AG04450 (cell line): Measurements from ENCODE around the gene GCNT1. TPM values are rescaled to one million over a fixed set of nuclear protein-coding genes. Genes with fewer than 3 reads are reported as not detected.
"Not testable (repeated sequence)": the region's sequence is repeated elsewhere in the genome, so short reads cannot be mapped to it uniquely, and the experiment has no call there.

ENCODE experiments used
- CTCF ChIA-PET: fragments of 300-600, 350-600 bp; formaldehyde crosslinking; extraction: SDS; loops from one replicate; lab custom pipeline; 2022; ENCODE audit warnings: antibody characterized with exemption, inconsistent platforms; lab: Charles Lee
- POLR2A ChIA-PET: fragments of 350-600 bp; formaldehyde crosslinking; extraction: SDS; loops from one replicate; lab custom pipeline; 2021; ENCODE audit warnings: antibody characterized with exemption, inconsistent platforms; lab: Yijun Ruan, JAX
- DNase-seq: peaks from one replicate; pipeline ENCODE4 v3.0.0-alpha.2; 2011; ENCODE audit warnings: low read depth, low spot score
- H3K27ac ChIP-seq: one replicate; pipeline ENCODE4 v1.5.1; 2012; ENCODE audit warnings: low read depth, low read length, control low read depth
- H3K27me3 ChIP-seq: one replicate; pipeline ENCODE4 v1.6.0; 2012; ENCODE audit warnings: low read length; ENCODE audit not compliant: control insufficient read depth, insufficient read depth
- H3K4me3 ChIP-seq: 2 replicates; pipeline ENCODE4 v1.5.1; 2011; ENCODE audit warnings: mild to moderate bottlenecking, low read depth, low read length, control low read depth
- H3K9me3 ChIP-seq: 2 replicates; pipeline ENCODE4 v1.5.1; 2012; ENCODE audit warnings: low read length; ENCODE audit not compliant: control insufficient read depth, insufficient read depth
- CTCF ChIP-seq: IDR thresholded peaks from 2 replicates; pipeline ENCODE4 v1.5.1; 2011; ENCODE audit warnings: low read depth, low read length, control low read depth, inconsistent platforms
- polyA plus RNA-seq: library from polyadenylated mRNA; depleted of rRNA; stranded (reverse); fragments of >200 nt; gene quantifications from 2 replicates; pipeline ENCODE4 v1.2.3, GENCODE V29; 2011

The GCNT1 gene
- polyA plus RNA-seq, 1 experiment, result 6.9 TPM

- ChIA-PET POLR2A (no interaction called here), CTCF (no interaction called here)
- Histone ChIP-seq H3K4me3 (no peak overlapping the region), H3K27ac (no peak overlapping the region), H3K9me3 (peaks cover 5% of the 10 kb centered on the region), H3K27me3 (peaks cover 3% of the 10 kb centered on the region)
- DNase-seq, result no peak
- TF ChIP-seq CTCF, result no peak
Observed at GRCh38 chr9:76530458-76531110, 71.6 kb downstream of the GCNT1 start.

GRCh38 chr9:76531231-76531780 lies 72.3 kb downstream of the GCNT1 start:
- peaks cover 3% of the 10 kb centered on the region for H3K27me3 ChIP-seq
- ChIA-PET POLR2A (no interaction called here), CTCF (no interaction called here)
- no peak for DNase-seq
- TF ChIP-seq CTCF, result no peak
- H3K4me3 ChIP-seq, result no peak overlapping the region
- no peak overlapping the region for H3K27ac ChIP-seq
- peaks cover 5% of the 10 kb centered on the region for H3K9me3 ChIP-seq

GRCh38 chr9:76532877-76533276 lies 73.9 kb downstream of the GCNT1 start:
- DNase-seq, POLR2A ChIA-PET, H3K9me3 ChIP-seq, H3K4me3 ChIP-seq, H3K27ac ChIP-seq, H3K27me3 ChIP-seq, CTCF ChIA-PET: not testable (repeated sequence)

GRCh38 chr9:76534026-76534425 lies 75.0 kb downstream of the GCNT1 start:
- no peak for DNase-seq
- ChIA-PET CTCF (interaction anchor here (0.6 kb wide), 1 partner anchor 19 kb away, joined by 3 read pairs; no protein-coding TSS in a partner anchor), POLR2A (interaction anchor here (0.7 kb wide), 1 partner anchor 88 kb away, joined by 3 read pairs; no protein-coding TSS in a partner anchor)
- no peak for TF ChIP-seq CTCF
- Histone ChIP-seq H3K27ac (no peak overlapping the region), H3K4me3 (no peak overlapping the region), H3K27me3 (no peaks in the 10 kb centered on the region), H3K9me3 (no peaks in the 10 kb centered on the region)

- Histone ChIP-seq H3K9me3 (no peaks in the 10 kb centered on the region), H3K27ac (no peak overlapping the region), H3K4me3 (no peak overlapping the region), H3K27me3 (no peaks in the 10 kb centered on the region)
- ChIA-PET POLR2A (no interaction called here), CTCF (no interaction called here)
- no peak for TF ChIP-seq CTCF
- DNase-seq, result no peak
Observed at GRCh38 chr9:76537150-76537646, 78.2 kb downstream of the GCNT1 start.
